OCI-LY3 (cell line): ENCODE results near the gene RFC3.
A peak's percentile ranks its signal among the peaks of the same experiment; 100 is the strongest.
"Not testable (repeated sequence)": the region's sequence is repeated elsewhere in the genome, so short reads cannot be mapped to it uniquely, and the experiment has no call there.

ENCODE experiments used
- H2AFZ ChIP-seq: fragments of 200-600, 300-600 bp; shearing (Covaris generic); 2 replicates; pipeline ENCODE4 v1.6.0; 2014; ENCODE audit warnings: antibody characterized with exemption, low read depth, low read length
- H3K27ac ChIP-seq: fragments of 200-600, 300-600 bp; sonication (generic); 2 replicates; pipeline ENCODE4 v1.5.1; 2014; ENCODE audit warnings: mild to moderate bottlenecking, low read length, moderate library complexity, mixed read lengths
- H3K27me3 ChIP-seq: fragments of 200-600, 300-600 bp; sonication (generic); 2 replicates; pipeline ENCODE4 v1.6.1; 2014; ENCODE audit warnings: low read depth, low read length, mixed read lengths
- H3K36me3 ChIP-seq: fragments of 200-600, 300-600 bp; sonication (generic); replicated peaks from 2 replicates; pipeline ENCODE3; 2014; ENCODE audit warnings: low read depth, low read length, mixed read lengths
- H3K4me1 ChIP-seq: fragments of 300-600, 200-600 bp; sonication (generic); 2 replicates; pipeline ENCODE4 v1.6.1; 2014; ENCODE audit warnings: low read length, mixed read lengths
- H3K4me2 ChIP-seq: fragments of 200-600, 300-600 bp; sonication (generic); 2 replicates; pipeline ENCODE4 v1.6.1; 2014; ENCODE audit warnings: low read length, mixed read lengths
- H3K4me3 ChIP-seq: fragments of 300-600, 200-600 bp; sonication (generic); 2 replicates; pipeline ENCODE4 v1.5.1; 2014; ENCODE audit warnings: antibody characterized with exemption, mild to moderate bottlenecking, low read length, moderate library complexity
- H3K79me2 ChIP-seq: fragments of 300-600, 200-600 bp; shearing (Covaris generic); 2 replicates; pipeline ENCODE4 v1.6.1; 2014; ENCODE audit warnings: mild to moderate bottlenecking, low read length, mixed read lengths
- H3K9ac ChIP-seq: fragments of 300-600, 200-600 bp; shearing (Covaris generic); 2 replicates; pipeline ENCODE4 v1.6.0; 2014; ENCODE audit warnings: mild to moderate bottlenecking, low read length, moderate library complexity
- H3K9me3 ChIP-seq: fragments of 200-600, 300-600 bp; shearing (Covaris generic); 2 replicates; pipeline ENCODE4 v1.6.1; 2014; ENCODE audit warnings: low read length, mixed read lengths; ENCODE audit not compliant: insufficient read depth
- H4K20me1 ChIP-seq: fragments of 200-600, 300-600 bp; sonication (generic); 2 replicates; pipeline ENCODE4 v1.6.1; 2016; ENCODE audit warnings: low read length, mixed read lengths; ENCODE audit not compliant: insufficient read depth
- CTCF ChIP-seq: fragments of 200-600, 300-600 bp; sonication (generic); IDR thresholded peaks from 2 replicates; pipeline ENCODE4 v1.5.1; 2014; ENCODE audit warnings: antibody characterized with exemption, low read length, low read depth
- EZH2phosphoT487 ChIP-seq: fragments of 200-600 bp; shearing (Covaris generic); IDR thresholded peaks from 2 replicates; pipeline ENCODE4 v1.6.1; 2018; ENCODE audit warnings: antibody characterized with exemption, mixed run types, low read depth

The RFC3 gene

GRCh38 chr13:33775339-33776108 is 42.4 kb upstream of the RFC3 start:
- Histone ChIP-seq H3K27me3 (peaks cover 15% of the 10 kb centered on the region; the same call in 1 of the 2 replicates), H3K9ac (no peak overlapping the region), H3K9me3 (no peaks in the 10 kb centered on the region), H3K36me3 (no peaks in the 10 kb centered on the region), H3K4me2 (no peak overlapping the region), H3K4me3 (no peak overlapping the region), H2AFZ (no peak overlapping the region), H4K20me1 (no peaks in the 10 kb centered on the region), H3K79me2 (no peaks in the 10 kb centered on the region), H3K4me1 (peaks cover 22% of the 10 kb centered on the region), H3K27ac (no peak overlapping the region)
- no peak for TF ChIP-seq CTCF
- TF ChIP-seq EZH2phosphoT487 = no peak

- peaks cover 17% of the 10 kb centered on the region for H3K4me1 ChIP-seq
- no peak overlapping the region for H3K4me2 ChIP-seq
- no peaks in the 10 kb centered on the region for H3K36me3 ChIP-seq
- 0 out of 2 replicates have a peak overlapping the region, but pooled peaks have one; percentile 41 for H2AFZ ChIP-seq
- TF ChIP-seq EZH2phosphoT487 = no peak
- TF ChIP-seq CTCF = no peak
- no peaks in the 10 kb centered on the region for H4K20me1 ChIP-seq
- peaks cover 15% of the 10 kb centered on the region; the same call in 1 of the 2 replicates for H3K27me3 ChIP-seq
- H3K9ac ChIP-seq = no peak overlapping the region
- no peak overlapping the region for H3K27ac ChIP-seq
- no peak overlapping the region for H3K4me3 ChIP-seq
- no peaks in the 10 kb centered on the region for H3K9me3 ChIP-seq
- H3K79me2 ChIP-seq = no peaks in the 10 kb centered on the region
These were observed 41.6 kb upstream of the RFC3 start for GRCh38 chr13:33776239-33776881.

GRCh38 chr13:33782631-33783030 is 35.3 kb upstream of the RFC3 start:
- Histone ChIP-seq H3K27me3 (peaks cover 6% of the 10 kb centered on the region; the same call in 1 of the 2 replicates), H3K9me3 (0 out of 2 replicates have a peak, but pooled peaks cover 4% of the 10 kb centered on the region), H4K20me1 (no peaks in the 10 kb centered on the region), H3K4me3 (no peak overlapping the region), H3K36me3 (no peaks in the 10 kb centered on the region), H3K9ac (no peak overlapping the region), H3K79me2 (no peaks in the 10 kb centered on the region), H2AFZ (no peak overlapping the region), H3K4me1 (peaks cover 13% of the 10 kb centered on the region), H3K4me2 (no peak overlapping the region), H3K27ac (no peak overlapping the region)
- TF ChIP-seq EZH2phosphoT487 (no peak), CTCF (no peak)

- not testable (repeated sequence) for H3K79me2 ChIP-seq, H3K4me3 ChIP-seq, H3K27ac ChIP-seq, H4K20me1 ChIP-seq, H3K9me3 ChIP-seq, H2AFZ ChIP-seq, H3K27me3 ChIP-seq, H3K9ac ChIP-seq, H3K4me2 ChIP-seq, H3K36me3 ChIP-seq
- H3K4me1 ChIP-seq = peaks cover 16% of the 10 kb centered on the region
These were observed 34.7 kb upstream of the RFC3 start for GRCh38 chr13:33783212-33783611.
